Glutamatergic neuron (in vitro differentiated cells): ENCODE measurements around the gene BEND5. TPM values are rescaled to one million over a fixed set of nuclear protein-coding genes. Genes with fewer than 3 reads are reported as not detected.

Experiments
- DNase-seq: peaks from one replicate; pipeline ENCODE4 v3.0.0; 2022
- H3K27ac Mint-ChIP-seq: one replicate; pipeline ENCODE4 v1.8.0; 2020; ENCODE audit warnings: mild to moderate bottlenecking, mixed read lengths, inconsistent platforms; ENCODE audit not compliant: unreplicated experiment
- H3K27me3 Mint-ChIP-seq: one replicate; pipeline ENCODE4 v1.8.0; 2020; ENCODE audit warnings: mild to moderate bottlenecking, moderate library complexity, mixed read lengths, inconsistent platforms; ENCODE audit not compliant: unreplicated experiment
- H3K36me3 Mint-ChIP-seq: one replicate; pipeline ENCODE4 v1.8.0; 2020; ENCODE audit warnings: mild to moderate bottlenecking, mixed read lengths, inconsistent platforms; ENCODE audit not compliant: unreplicated experiment
- H3K4me1 Mint-ChIP-seq: one replicate; pipeline ENCODE4 v1.8.0; 2020; ENCODE audit warnings: mild to moderate bottlenecking, low read depth, mixed read lengths, inconsistent platforms; ENCODE audit not compliant: unreplicated experiment
- H3K4me3 Mint-ChIP-seq: one replicate; pipeline ENCODE4 v1.8.0; 2020; ENCODE audit warnings: mild to moderate bottlenecking, mixed read lengths, inconsistent platforms; ENCODE audit not compliant: unreplicated experiment
- H3K9me3 Mint-ChIP-seq: one replicate; pipeline ENCODE4 v1.8.0; 2020; ENCODE audit warnings: mild to moderate bottlenecking, moderate library complexity, mixed read lengths, inconsistent platforms; ENCODE audit not compliant: unreplicated experiment
- CTCF ChIP-seq: fragments of 200-600 bp; sonication (generic); IDR thresholded peaks from one replicate; pipeline ENCODE4 v1.5.0; 2021; ENCODE audit not compliant: partially characterized antibody, unreplicated experiment
- total RNA-seq: library from RNA; stranded (reverse); fragmentation: NEBNext Ultra II Directional; extraction: Animal tissue kit (Norgen Biotek cat#: 25700); gene quantifications from one replicate; pipeline ENCODE4 v1.2.1, GENCODE V29; 2021; ENCODE audit not compliant: unreplicated experiment

The BEND5 gene
- total RNA-seq, 1 donor from 2014 or later = 34.8 TPM

GRCh38 chr1:48792961-48793360 lies 16.3 kb upstream of the BEND5 start:
- H3K9me3 Mint-ChIP-seq = no peaks in the 10 kb centered on the region
- DNase-seq = no peak
- H3K4me1 Mint-ChIP-seq = no peaks in the 10 kb centered on the region
- no peaks in the 10 kb centered on the region for H3K27me3 Mint-ChIP-seq
- TF ChIP-seq CTCF = no peak
- no peak overlapping the region for H3K4me3 Mint-ChIP-seq
- H3K36me3 Mint-ChIP-seq = no peaks in the 10 kb centered on the region
- no peak overlapping the region for H3K27ac Mint-ChIP-seq

DNA sequence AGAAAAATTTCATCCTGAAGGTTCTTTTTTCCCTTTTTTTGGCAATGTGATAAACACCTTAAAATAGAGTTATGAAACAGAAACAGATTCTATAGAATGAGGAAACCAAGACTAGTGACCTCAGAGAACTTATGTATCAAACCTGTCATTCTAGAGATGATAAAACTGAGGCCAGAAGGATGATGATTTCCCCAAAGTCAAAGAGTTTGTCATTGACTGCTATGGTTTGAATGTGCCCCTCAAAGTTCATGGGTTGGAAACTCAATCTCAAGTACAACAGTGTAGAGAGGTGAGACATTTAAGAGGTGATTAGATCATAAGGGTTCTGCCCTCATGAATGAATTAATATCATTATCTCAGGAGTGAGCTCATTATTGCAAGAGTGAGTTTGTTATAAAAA lies 13.7 kb upstream of the BEND5 start:
- Mint-ChIP-seq H3K4me3 (no peak overlapping the region), H3K27ac (no peak overlapping the region), H3K9me3 (no peaks in the 10 kb centered on the region), H3K4me1 (no peaks in the 10 kb centered on the region), H3K36me3 (no peaks in the 10 kb centered on the region), H3K27me3 (no peaks in the 10 kb centered on the region)
- no peak for TF ChIP-seq CTCF
- no peak for DNase-seq

DNA sequence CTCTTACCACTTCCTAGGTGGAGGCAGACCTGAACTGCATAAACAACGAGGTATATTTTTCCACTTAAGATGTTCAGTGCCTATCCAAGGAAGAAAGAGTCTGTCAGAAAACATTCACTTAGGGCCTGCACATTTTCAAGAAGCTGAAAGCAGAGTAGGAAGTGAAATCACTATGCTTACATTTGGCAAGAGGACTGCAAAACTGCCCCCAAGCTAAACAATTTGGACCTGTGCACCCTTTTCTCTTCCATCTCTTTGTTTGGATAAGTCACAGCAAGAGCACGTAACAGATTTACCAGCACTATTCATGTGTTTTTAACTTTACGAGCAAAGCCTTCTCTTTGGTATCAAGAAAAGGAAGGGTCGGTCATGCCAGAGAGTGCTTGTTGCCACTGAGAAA lies 13.2 kb upstream of the BEND5 start:
- no peaks in the 10 kb centered on the region for H3K27me3 Mint-ChIP-seq
- H3K27ac Mint-ChIP-seq = no peak overlapping the region
- H3K4me3 Mint-ChIP-seq = no peak overlapping the region
- no peaks in the 10 kb centered on the region for H3K36me3 Mint-ChIP-seq
- H3K9me3 Mint-ChIP-seq = no peaks in the 10 kb centered on the region
- no peak for DNase-seq
- no peak for TF ChIP-seq CTCF
- no peaks in the 10 kb centered on the region for H3K4me1 Mint-ChIP-seq

GRCh38 chr1:48785869-48786268 lies 9.2 kb upstream of the BEND5 start:
- H3K27me3 Mint-ChIP-seq = peaks cover 2% of the 10 kb centered on the region
- H3K27ac Mint-ChIP-seq = no peak overlapping the region
- no peak for TF ChIP-seq CTCF
- no peaks in the 10 kb centered on the region for H3K36me3 Mint-ChIP-seq
- no peaks in the 10 kb centered on the region for H3K4me1 Mint-ChIP-seq
- no peak overlapping the region for H3K4me3 Mint-ChIP-seq
- no peaks in the 10 kb centered on the region for H3K9me3 Mint-ChIP-seq
- DNase-seq = no peak

DNA sequence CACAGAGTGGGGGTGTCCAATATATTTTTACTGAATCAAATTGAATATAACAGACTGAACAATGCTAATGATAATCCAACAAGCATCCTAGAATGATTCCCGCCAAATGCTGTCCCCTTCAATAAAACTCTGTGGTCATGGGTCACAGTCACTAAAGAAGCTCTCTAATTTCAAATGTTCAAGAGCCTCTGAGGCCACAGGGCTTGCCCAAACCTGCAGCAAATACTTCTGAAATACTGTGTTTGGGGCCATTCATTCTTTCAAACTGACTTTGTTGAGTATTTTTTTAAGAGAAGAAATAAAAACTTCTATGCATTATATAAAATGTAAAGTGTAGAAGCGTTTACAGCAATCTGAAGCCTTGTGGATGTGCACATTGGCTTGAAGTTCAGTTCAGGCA lies 7.6 kb upstream of the BEND5 start:
- no peak overlapping the region for H3K4me3 Mint-ChIP-seq

More for the DNA sequence above, 7.6 kb upstream of the BEND5 start:
- DNase-seq = no peak
- H3K27me3 Mint-ChIP-seq = peaks cover 2% of the 10 kb centered on the region
- H3K9me3 Mint-ChIP-seq = no peaks in the 10 kb centered on the region
- no peak overlapping the region for H3K27ac Mint-ChIP-seq
- no peaks in the 10 kb centered on the region for H3K4me1 Mint-ChIP-seq
- TF ChIP-seq CTCF = no peak
- H3K36me3 Mint-ChIP-seq = no peaks in the 10 kb centered on the region
